MM.1S (cell line): Measurements from ENCODE around the gene MIEN1.
"Not testable (repeated sequence)": the region's sequence is repeated elsewhere in the genome, so short reads cannot be mapped to it uniquely, and the experiment has no call there.

Experiments
- DNase-seq: peaks from one replicate; pipeline ENCODE4 v3.0.0-alpha.2; 2015
- H2AFZ ChIP-seq: fragments of 300-600 bp; sonication (generic); 2 replicates; pipeline ENCODE4 v1.6.0; 2016; ENCODE audit warnings: antibody characterized with exemption, low read length
- H3F3A ChIP-seq: fragments of 300-600 bp; sonication (generic); 2 replicates; pipeline ENCODE4 v1.6.1; 2016; ENCODE audit warnings: mild to moderate bottlenecking, antibody characterized with exemption, low read length, moderate library complexity, mixed read lengths; ENCODE audit not compliant: insufficient read depth
- H3K27ac ChIP-seq: fragments of 300-600 bp; sonication (generic); 2 replicates; pipeline ENCODE4 v1.5.1; 2016; ENCODE audit warnings: mild to moderate bottlenecking, low read length
- H3K27me3 ChIP-seq: fragments of 300-600 bp; sonication (generic); replicated peaks from 2 replicates; pipeline ENCODE4 v1.6.0; 2016; ENCODE audit warnings: low read length; ENCODE audit not compliant: insufficient read depth
- H3K36me3 ChIP-seq: fragments of 300-600 bp; sonication (generic); replicated peaks from 2 replicates; pipeline ENCODE4 v1.6.1; 2016; ENCODE audit warnings: mild to moderate bottlenecking, low read length, mixed read lengths; ENCODE audit not compliant: insufficient read depth
- H3K4me1 ChIP-seq: fragments of 300-600 bp; sonication (generic); 2 replicates; pipeline ENCODE4 v1.6.1; 2016; ENCODE audit warnings: low read length, mixed read lengths
- H3K4me2 ChIP-seq: fragments of 300-600 bp; sonication (generic); 2 replicates; pipeline ENCODE4 v1.6.0; 2016; ENCODE audit warnings: low read depth, low read length
- H3K4me3 ChIP-seq: fragments of 300-600 bp; sonication (generic); 2 replicates; pipeline ENCODE4 v1.5.1; 2016; ENCODE audit warnings: low read length, mixed read lengths
- H3K79me2 ChIP-seq: fragments of 300-600 bp; sonication (generic); 2 replicates; pipeline ENCODE4 v1.6.1; 2016; ENCODE audit warnings: mixed run types, low read length, mixed read lengths
- H3K9ac ChIP-seq: fragments of 300-600 bp; sonication (generic); 2 replicates; pipeline ENCODE4 v1.6.1; 2016; ENCODE audit warnings: low read length, mixed read lengths
- H3K9me2 ChIP-seq: fragments of 300-600 bp; sonication (generic); replicated peaks from 2 replicates; pipeline ENCODE4 v1.6.1; 2016; ENCODE audit warnings: mild to moderate bottlenecking, low read length, mixed read lengths; ENCODE audit not compliant: insufficient read depth
- H3K9me3 ChIP-seq: fragments of 300-600 bp; sonication (generic); replicated peaks from 2 replicates; pipeline ENCODE4 v1.6.1; 2016; ENCODE audit warnings: mild to moderate bottlenecking, low read length, mixed read lengths; ENCODE audit not compliant: insufficient read depth
- H4K20me1 ChIP-seq: fragments of 300-600 bp; sonication (generic); 2 replicates; pipeline ENCODE4 v1.6.1; 2016; ENCODE audit warnings: mild to moderate bottlenecking, low read length, moderate library complexity, mixed read lengths; ENCODE audit not compliant: insufficient read depth
- CTCF ChIP-seq: fragments of 300-600 bp; sonication (generic); IDR thresholded peaks from 2 replicates; pipeline ENCODE4 v1.5.1; 2016; ENCODE audit warnings: antibody characterized with exemption, low read length, mixed read lengths
- EZH2 ChIP-seq: fragments of 300-600 bp; sonication (generic); optimal IDR thresholded peaks from 2 replicates; pipeline ENCODE3; 2017; ENCODE audit warnings: low read depth, mild to moderate bottlenecking, antibody characterized with exemption, low read length, mixed read lengths
- EZH2phosphoT487 ChIP-seq: fragments of 300-600 bp; sonication (generic); IDR thresholded peaks from 2 replicates; pipeline ENCODE4 v1.6.1; 2018; ENCODE audit warnings: antibody characterized with exemption, low read length

MIEN1 gene

GRCh38 chr17:39727556-39727955 is 2.8 kb downstream of the MIEN1 start:
- H3K36me3 ChIP-seq, result no peaks in the 10 kb centered on the region
- H4K20me1 ChIP-seq, result no peaks in the 10 kb centered on the region
- peaks cover 4% of the 10 kb centered on the region; the same call in 1 of the 2 replicates for H3K4me1 ChIP-seq
- H2AFZ ChIP-seq, result no peak overlapping the region
- no peak for TF ChIP-seq EZH2
- no peak for TF ChIP-seq CTCF
- TF ChIP-seq EZH2phosphoT487, result no peak
- no peaks in the 10 kb centered on the region for H3K9me3 ChIP-seq
- H3K4me3 ChIP-seq, result no peak overlapping the region
- no peaks in the 10 kb centered on the region for H3K9me2 ChIP-seq
- H3K4me2 ChIP-seq, result no peak overlapping the region
- H3K27me3 ChIP-seq, result no peaks in the 10 kb centered on the region
- peaks cover 22% of the 10 kb centered on the region for H3K79me2 ChIP-seq
- H3K9ac ChIP-seq, result no peak overlapping the region
- no peak for DNase-seq
- H3F3A ChIP-seq, result no peaks in the 10 kb centered on the region
- no peak overlapping the region for H3K27ac ChIP-seq

- Histone ChIP-seq H3K79me2 (peaks cover 22% of the 10 kb centered on the region), H3K4me1 (peaks cover 4% of the 10 kb centered on the region; the same call in 1 of the 2 replicates), H3K36me3 (no peaks in the 10 kb centered on the region), H3K27me3 (no peaks in the 10 kb centered on the region), H3K9me3 (no peaks in the 10 kb centered on the region), H3K9ac (no peak overlapping the region), H3K4me3 (no peak overlapping the region), H2AFZ (no peak overlapping the region), H4K20me1 (no peaks in the 10 kb centered on the region), H3K9me2 (no peaks in the 10 kb centered on the region), H3K27ac (no peak overlapping the region), H3K4me2 (no peak overlapping the region), H3F3A (no peaks in the 10 kb centered on the region)
- DNase-seq, result no peak
- TF ChIP-seq EZH2phosphoT487, result no peak
- TF ChIP-seq CTCF, result no peak
- no peak for TF ChIP-seq EZH2
These were observed 3.7 kb downstream of the MIEN1 start for GRCh38 chr17:39726617-39727016.

GRCh38 chr17:39725923-39726322 is 4.4 kb downstream of the MIEN1 start:
- DNase-seq, H3K9me2 ChIP-seq, H3K9ac ChIP-seq, H3K27me3 ChIP-seq, H3K4me3 ChIP-seq, H3K4me1 ChIP-seq, H3K9me3 ChIP-seq, H3F3A ChIP-seq, H3K4me2 ChIP-seq, H3K36me3 ChIP-seq, H3K27ac ChIP-seq, H2AFZ ChIP-seq, H4K20me1 ChIP-seq: not testable (repeated sequence)
- H3K79me2 ChIP-seq, result peaks cover 22% of the 10 kb centered on the region

GRCh38 chr17:39724731-39725130 is 5.6 kb downstream of the MIEN1 start:
- TF ChIP-seq EZH2 (no peak), EZH2phosphoT487 (no peak), CTCF (no peak)
- Histone ChIP-seq H3K79me2 (peaks cover 19% of the 10 kb centered on the region), H3K9me2 (no peaks in the 10 kb centered on the region), H3K36me3 (no peaks in the 10 kb centered on the region), H2AFZ (no peak overlapping the region), H3K4me1 (peaks cover 4% of the 10 kb centered on the region; the same call in 1 of the 2 replicates), H3K9me3 (no peaks in the 10 kb centered on the region), H3F3A (no peaks in the 10 kb centered on the region), H3K4me2 (no peak overlapping the region), H3K27me3 (no peaks in the 10 kb centered on the region), H3K9ac (no peak overlapping the region), H3K27ac (no peak overlapping the region), H4K20me1 (no peaks in the 10 kb centered on the region), H3K4me3 (no peak overlapping the region)
- DNase-seq, result no peak
